Fibroblast of lung (primary cell): Measurements from ENCODE around the gene COPZ2. TPM values are rescaled to one million over a fixed set of nuclear protein-coding genes. Genes with fewer than 3 reads are reported as not detected.
"Not testable (repeated sequence)": the region's sequence is repeated elsewhere in the genome, so short reads cannot be mapped to it uniquely, and the experiment has no call there.

Source experiments
- DNase-seq, 2 donors: peaks; one replicate each; pipeline versions ENCODE4 v3.0.0 to v3.0.0-alpha.2; 2010; ENCODE audit warnings: low read depth in 2 of 2
- H2AFZ ChIP-seq: 2 replicates; pipeline ENCODE4 v1.5.1; 2012; ENCODE audit warnings: low read length, control low read depth, inconsistent platforms
- H3K27ac ChIP-seq: 2 replicates; pipeline ENCODE4 v1.5.1; 2011; ENCODE audit warnings: low read length, control low read depth; ENCODE audit not compliant: insufficient read depth
- H3K27me3 ChIP-seq: 2 replicates; pipeline ENCODE4 v1.5.1; 2011; ENCODE audit warnings: mild to moderate bottlenecking, low read length; ENCODE audit not compliant: control insufficient read depth, insufficient read depth
- H3K36me3 ChIP-seq: 2 replicates; pipeline ENCODE4 v1.5.1; 2011; ENCODE audit warnings: low read length; ENCODE audit not compliant: control insufficient read depth, insufficient read depth
- H3K4me1 ChIP-seq: 2 replicates; pipeline ENCODE4 v1.5.1; 2011; ENCODE audit warnings: low read length; ENCODE audit not compliant: control insufficient read depth, insufficient read depth; ENCODE audit errors: extremely low read depth
- H3K4me2 ChIP-seq: 2 replicates; pipeline ENCODE4 v1.5.1; 2011; ENCODE audit warnings: low read length, control low read depth; ENCODE audit not compliant: insufficient read depth; ENCODE audit errors: extremely low read depth
- H3K4me3 ChIP-seq, 4 experiments: fragments of 200-600 bp in 1 of 4; sonication (generic) in 1 of 4; replicated peaks in 1 of 4; 2 replicates each; pipeline ENCODE4 v1.5.1; 2011 to 2016; ENCODE audit warnings: low read length in 4 of 4, low read depth in 3 of 4, mild to moderate bottlenecking in 3 of 4, control low read depth in 2 of 4, inconsistent platforms in 1 of 4, mixed read lengths in 1 of 4; ENCODE audit not compliant: insufficient read depth in 1 of 4; ENCODE audit errors: control extremely low read depth in 1 of 4
- H3K79me2 ChIP-seq: 2 replicates; pipeline ENCODE4 v1.5.1; 2012; ENCODE audit warnings: mild to moderate bottlenecking, low read length, inconsistent platforms; ENCODE audit not compliant: control insufficient read depth, insufficient read depth
- H3K9ac ChIP-seq: 2 replicates; pipeline ENCODE4 v1.5.1; 2011; ENCODE audit warnings: mild to moderate bottlenecking, low read length, control low read depth; ENCODE audit not compliant: insufficient read depth
- H3K9me3 ChIP-seq: 2 replicates; pipeline ENCODE4 v1.5.1; 2012; ENCODE audit warnings: low read depth, low read length; ENCODE audit not compliant: control insufficient read depth, insufficient read depth
- H4K20me1 ChIP-seq: 2 replicates; pipeline ENCODE4 v1.5.1; 2011; ENCODE audit warnings: low read length; ENCODE audit not compliant: control insufficient read depth, insufficient read depth; ENCODE audit errors: extremely low read depth
- CTCF ChIP-seq, 2 donors: IDR thresholded peaks in 1 of 2; conservative IDR thresholded peaks in 1 of 2; 1 replicate in 1 of 2; 2 replicates in 1 of 2; pipeline ENCODE4 v1.5.1; 2011 to 2012; ENCODE audit warnings: low read length in 2 of 2, control low read depth in 1 of 2, inconsistent platforms in 1 of 2, low read depth in 1 of 2, mild to moderate bottlenecking in 1 of 2
- EZH2 ChIP-seq: IDR thresholded peaks from 2 replicates; pipeline ENCODE4 v1.5.1; 2012; ENCODE audit warnings: low read length, control low read depth, mild to moderate bottlenecking; ENCODE audit errors: missing control alignments
- polyA plus RNA-seq, 2 donors: library from polyadenylated mRNA; depleted of rRNA in 1 of 2; stranded (reverse) in 1 of 2; unstranded in 1 of 2; fragments of >200 nt; gene quantifications; 2 replicates each; pipeline ENCODE4 v1.2.1, GENCODE V29; 2011 to 2012; ENCODE audit warnings: missing spikeins in 1 of 2
- total RNA-seq: library from RNA; depleted of rRNA; stranded (reverse); fragments of >200 nt; gene quantifications from 2 replicates; pipeline ENCODE4 v1.2.1, GENCODE V29; 2014

COPZ2 gene
- total and polyA plus RNA-seq, 2 donors (not counting 1 experiment from before 2014, with no cell fraction given): 63.1 to 97.9 TPM

- H4K20me1 ChIP-seq: no peaks in the 10 kb centered on the region
- H3K9me3 ChIP-seq: no peaks in the 10 kb centered on the region
- no peak overlapping the region for H2AFZ ChIP-seq
- no peak for DNase-seq
- peaks cover 11% of the 10 kb centered on the region for H3K4me1 ChIP-seq
- H3K9ac ChIP-seq: no peak overlapping the region
- no peak overlapping the region for H3K4me2 ChIP-seq
- no peak overlapping the region for H3K27ac ChIP-seq
- TF ChIP-seq EZH2: no peak
- no peak for TF ChIP-seq CTCF (conservative IDR thresholded peaks at IDR 0.05 in 1 of 2, IDR thresholded peaks at IDR 0.05 in 1 of 2; ENCODE audit: low read depth in 1 of 2, low read length in 2 of 2)
- H3K4me3 ChIP-seq: no peak overlapping the region
- no peaks in the 10 kb centered on the region for H3K27me3 ChIP-seq
- no peaks in the 10 kb centered on the region for H3K36me3 ChIP-seq
- no peaks in the 10 kb centered on the region for H3K79me2 ChIP-seq
Measured at GRCh38 chr17:48038687-48039086, 1.1 kb upstream of the COPZ2 start.

GRCh38 chr17:48037838-48038323 is 284 bp upstream of the COPZ2 start:
- H3K79me2 ChIP-seq: no peaks in the 10 kb centered on the region
- peak overlapping the region in 2 of 4 experiments; percentile 31 to 45 for H3K4me3 ChIP-seq
- peak overlapping the region; percentile 88 for H2AFZ ChIP-seq
- peak overlapping the region; percentile 59 for H3K4me2 ChIP-seq
- DNase-seq: no peak
- no peaks in the 10 kb centered on the region for H3K9me3 ChIP-seq
- H4K20me1 ChIP-seq: no peaks in the 10 kb centered on the region
- peak overlapping the region; percentile 40 for H3K9ac ChIP-seq
- H3K4me1 ChIP-seq: peaks cover 11% of the 10 kb centered on the region
- no peak overlapping the region for H3K27ac ChIP-seq
- peaks cover 3% of the 10 kb centered on the region for H3K36me3 ChIP-seq
- H3K27me3 ChIP-seq: no peaks in the 10 kb centered on the region
- TF ChIP-seq CTCF (conservative IDR thresholded peaks at IDR 0.05 in 1 of 2, IDR thresholded peaks at IDR 0.05 in 1 of 2; ENCODE audit: low read depth in 1 of 2, low read length in 2 of 2) (no peak), EZH2 (no peak)

GRCh38 chr17:48036693-48037035 is 933 bp downstream of the COPZ2 start:
- no peaks in the 10 kb centered on the region for H3K79me2 ChIP-seq
- H3K4me1 ChIP-seq: peaks cover 11% of the 10 kb centered on the region
- H3K27ac ChIP-seq: no peak overlapping the region
- H3K36me3 ChIP-seq: peaks cover 5% of the 10 kb centered on the region
- H3K4me2 ChIP-seq: peak overlapping the region; percentile 88
- TF ChIP-seq CTCF (conservative IDR thresholded peaks at IDR 0.05 in 1 of 2, IDR thresholded peaks at IDR 0.05 in 1 of 2; ENCODE audit: low read depth in 1 of 2, low read length in 2 of 2): no peak
- TF ChIP-seq EZH2: no peak
- no peak for DNase-seq
- H2AFZ ChIP-seq: peak overlapping the region; percentile 16
- H3K27me3 ChIP-seq: no peaks in the 10 kb centered on the region
- no peak overlapping the region for H3K9ac ChIP-seq
- H3K4me3 ChIP-seq: peak overlapping the region; percentile 40 to 79 (median 68)
- no peaks in the 10 kb centered on the region for H3K9me3 ChIP-seq
- H4K20me1 ChIP-seq: no peaks in the 10 kb centered on the region

GRCh38 chr17:48034734-48035133 is 2.9 kb downstream of the COPZ2 start:
- not testable (repeated sequence) for H3K4me2 ChIP-seq, DNase-seq, H3K36me3 ChIP-seq, H3K9me3 ChIP-seq, H3K4me3 ChIP-seq, H2AFZ ChIP-seq, H3K27me3 ChIP-seq, H3K79me2 ChIP-seq, H4K20me1 ChIP-seq, H3K9ac ChIP-seq, H3K27ac ChIP-seq
- H3K4me1 ChIP-seq: peaks cover 13% of the 10 kb centered on the region
